B cell (primary cell): Measurements from ENCODE around the gene PLA2R1. TPM values are rescaled to one million over a fixed set of nuclear protein-coding genes. Genes with fewer than 3 reads are reported as not detected.

ENCODE experiments used
- ATAC-seq: fragments of 200-7000 bp; cut with Tn5 transposase; one replicate; pipeline ENCODE4 v1.10.0; 2021; ENCODE audit warnings: low read depth, mild to moderate bottlenecking, moderate number of reproducible peaks, moderate library complexity
- CTCF ChIA-PET: fragments of 350-600 bp; sonication (Branson Sonifier 250); formaldehyde crosslinking; loops from one replicate; lab custom pipeline; 2021; ENCODE audit warnings: antibody characterized with exemption, inconsistent platforms; lab: Charles Lee
- POLR2A ChIA-PET: fragments of 350-600 bp; sonication (Branson Sonifier 250); formaldehyde crosslinking; loops from one replicate; lab custom pipeline; 2021; ENCODE audit warnings: antibody characterized with exemption; lab: Charles Lee
- DNase-seq: peaks from one replicate; pipeline ENCODE4 v3.0.0; 2013
- H2AFZ ChIP-seq: 2 replicates; pipeline ENCODE4 v1.6.1; 2012; ENCODE audit warnings: mild to moderate bottlenecking, low read depth, low read length; ENCODE audit not compliant: insufficient read depth, poor library complexity, severe bottlenecking
- H3K27ac ChIP-seq, 2 donors: 1 replicate in 1 of 2; 2 replicates in 1 of 2; pipeline ENCODE4 v1.5.1; 2012 to 2013; ENCODE audit warnings: low read length in 2 of 2, mild to moderate bottlenecking in 2 of 2, moderate library complexity in 1 of 2
- H3K27me3 ChIP-seq, 4 experiments: fragments of 200-600 bp in 1 of 4; sonication (generic) in 1 of 4; replicated peaks in 1 of 4; 1 replicate in 2 of 4; 2 replicates in 2 of 4; pipeline versions ENCODE4 v1.6.1 to v1.7.0; 2013 to 2016; ENCODE audit warnings: low read length in 3 of 4, mild to moderate bottlenecking in 2 of 4, mixed read lengths in 1 of 4, moderate library complexity in 1 of 4; ENCODE audit not compliant: insufficient read depth in 4 of 4, control insufficient read depth in 3 of 4; ENCODE audit errors: control extremely low read depth in 1 of 4
- H3K36me3 ChIP-seq, 2 experiments: replicated peaks in 1 of 2; 1 replicate in 1 of 2; 2 replicates in 1 of 2; pipeline versions ENCODE4 v1.6.1 to v1.7.1; 2013; ENCODE audit warnings: low read length in 1 of 2; ENCODE audit not compliant: insufficient read depth in 2 of 2, control insufficient read depth in 1 of 2; ENCODE audit errors: control extremely low read depth in 1 of 2, extremely low read depth in 1 of 2
- H3K4me1 ChIP-seq, 2 donors: fragments of 200-600 bp in 1 of 2; sonication (generic) in 1 of 2; 1 replicate in 1 of 2; 2 replicates in 1 of 2; pipeline versions ENCODE4 v1.5.1 to v1.6.1; 2013 to 2017; ENCODE audit warnings: low read length in 2 of 2; ENCODE audit not compliant: control insufficient read depth in 2 of 2, insufficient read depth in 2 of 2
- H3K4me2 ChIP-seq: replicated peaks from 2 replicates; pipeline ENCODE3; 2012; ENCODE audit warnings: mild to moderate bottlenecking, low read depth, low read length; ENCODE audit not compliant: poor library complexity, severe bottlenecking
- H3K4me3 ChIP-seq, 5 experiments: fragments of 200-600 bp in 1 of 5; sonication (generic) in 1 of 5; 1 replicate in 3 of 5; 2 replicates in 2 of 5; pipeline versions ENCODE4 v1.5.1 to v1.7.0; 2011 to 2016; ENCODE audit warnings: low read length in 4 of 5, mild to moderate bottlenecking in 4 of 5, low read depth in 2 of 5, control low read depth in 1 of 5, moderate library complexity in 1 of 5; ENCODE audit not compliant: insufficient read depth in 1 of 5; ENCODE audit errors: control extremely low read depth in 1 of 5, extremely low read depth in 1 of 5
- H3K79me2 ChIP-seq: fragments of 200-600 bp; sonication (generic); one replicate; pipeline ENCODE4 v1.6.0; 2016; ENCODE audit warnings: low read length; ENCODE audit not compliant: control insufficient read depth, insufficient read depth
- H3K9ac ChIP-seq: fragments of 200-600 bp; sonication (generic); 2 replicates; pipeline ENCODE4 v1.6.1; 2017; ENCODE audit warnings: mild to moderate bottlenecking, low read length, moderate library complexity
- H3K9me3 ChIP-seq, 3 donors: one replicate each; pipeline versions ENCODE4 v1.6.1 to v1.7.1; 2013; ENCODE audit warnings: low read length in 2 of 3; ENCODE audit not compliant: control insufficient read depth in 2 of 3, insufficient read depth in 1 of 3; ENCODE audit errors: control extremely low read depth in 1 of 3
- H4K20me1 ChIP-seq: 2 replicates; pipeline ENCODE4 v1.6.0; 2012; ENCODE audit warnings: mild to moderate bottlenecking, low read length; ENCODE audit not compliant: insufficient read depth, control insufficient read depth, poor library complexity, severe bottlenecking
- H3K27ac Mint-ChIP-seq: one replicate; pipeline ENCODE4 v1.8.0; 2021; ENCODE audit warnings: mixed read lengths
- H3K27me3 Mint-ChIP-seq: one replicate; pipeline ENCODE4 v1.8.0; 2021; ENCODE audit warnings: mixed read lengths
- H3K4me1 Mint-ChIP-seq: one replicate; pipeline ENCODE4 v1.8.0; 2021; ENCODE audit warnings: mixed read lengths
- H3K4me3 Mint-ChIP-seq: one replicate; pipeline ENCODE4 v1.8.0; 2021; ENCODE audit warnings: mixed read lengths
- H3K9me3 Mint-ChIP-seq: one replicate; pipeline ENCODE4 v1.8.0; 2022; ENCODE audit warnings: mixed read lengths; ENCODE audit not compliant: insufficient read depth
- CTCF ChIP-seq: fragments of 200-600 bp; IDR thresholded peaks from one replicate; pipeline ENCODE4 v1.8.0; 2022; ENCODE audit warnings: antibody characterized with exemption, mild to moderate bottlenecking
- EZH2 ChIP-seq: IDR thresholded peaks from 2 replicates; pipeline ENCODE4 v1.6.1; 2012; ENCODE audit warnings: borderline replicate concordance, low read depth, mild to moderate bottlenecking, moderate library complexity, low read length; ENCODE audit not compliant: insufficient read depth, poor library complexity, severe bottlenecking
- WGBS: methylation state at CpG from one replicate; pipeline ENCODE4 v1.1.5; 2013; ENCODE audit warnings: missing lambda C conversion rate; ENCODE audit not compliant: insufficient coverage; 5-methylcytosine and 5-hydroxymethylcytosine counted together
- intact Hi-C: fragments of 100-400 bp; cut with micrococcal nuclease; formaldehyde crosslinking; loops from one replicate; pipeline ENCODE4 v1.10.0; 2022
- polyA plus RNA-seq: library from polyadenylated mRNA; depleted of rRNA; stranded (reverse); fragments of >200 nt; gene quantifications from 2 replicates; pipeline ENCODE4 v1.2.3, GENCODE V29; 2012
- total RNA-seq, 2 donors: library from RNA; stranded (reverse); fragments of 120-200 nt in 1 of 2; gene quantifications; 1 replicate in 1 of 2; 2 replicates in 1 of 2; pipeline versions ENCODE4 v1.2.3 to v1.2.4, GENCODE V29; 2013 to 2022

PLA2R1 gene
- total and polyA plus RNA-seq, 2 donors (not counting 1 experiment from before 2014, with no cell fraction given), result not detected

- H3K27me3 ChIP-seq, result no peaks in the 10 kb centered on the region
- H3K4me1 Mint-ChIP-seq, result peaks cover 8% of the 10 kb centered on the region
- peak; percentile 20 for DNase-seq
Measured at GRCh38 chr2:159968279-159968900, 94.0 kb downstream of the PLA2R1 start.

More at GRCh38 chr2:159968279-159968900, 94.0 kb downstream of the PLA2R1 start:
- H4K20me1 ChIP-seq, result no peaks in the 10 kb centered on the region
- POLR2A ChIA-PET, result no interaction called here
- Mint-ChIP-seq H3K9me3 (no peaks in the 10 kb centered on the region), H3K27ac (no peak overlapping the region), H3K4me3 (no peak overlapping the region), H3K27me3 (no peaks in the 10 kb centered on the region)
- no peaks in the 10 kb centered on the region for H3K36me3 ChIP-seq
- H3K4me2 ChIP-seq, result no peak overlapping the region
- peak; percentile 53 for TF ChIP-seq CTCF
- no peak for TF ChIP-seq EZH2
- no peak overlapping the region for H3K4me3 ChIP-seq
- CTCF ChIA-PET, result interaction anchor here (0.7 to 1.1 kb wide), 7 partner anchors 9 to 1066 kb away, joined by 3 to 5 read pairs (median 3); no protein-coding TSS in a partner anchor
- no peak overlapping the region for H3K27ac ChIP-seq
- intact Hi-C loops, result no loop called here
- no peak for ATAC-seq
- no peaks in the 10 kb centered on the region for H3K79me2 ChIP-seq
- peaks cover 0 to 4% of the 10 kb centered on the region in 2 donors for H3K4me1 ChIP-seq
- WGBS, result no CpG with 5 or more reads among the region's 2 CpGs
- no peak overlapping the region for H2AFZ ChIP-seq
- H3K9ac ChIP-seq, result no peak overlapping the region
- H3K9me3 ChIP-seq, result no peaks in the 10 kb centered on the region
